ENCODE data around the gene SDC4. TPM values are rescaled to one million over a fixed set of nuclear protein-coding genes. Genes with fewer than 3 reads are reported as not detected.
"Not testable (repeated sequence)": the region's sequence is repeated elsewhere in the genome, so short reads cannot be mapped to it uniquely, and the experiment has no call there.

Gene SDC4
- total RNA-seq, 2 donors from 2014 or later = 23.5 to 33.0 TPM

DNA sequence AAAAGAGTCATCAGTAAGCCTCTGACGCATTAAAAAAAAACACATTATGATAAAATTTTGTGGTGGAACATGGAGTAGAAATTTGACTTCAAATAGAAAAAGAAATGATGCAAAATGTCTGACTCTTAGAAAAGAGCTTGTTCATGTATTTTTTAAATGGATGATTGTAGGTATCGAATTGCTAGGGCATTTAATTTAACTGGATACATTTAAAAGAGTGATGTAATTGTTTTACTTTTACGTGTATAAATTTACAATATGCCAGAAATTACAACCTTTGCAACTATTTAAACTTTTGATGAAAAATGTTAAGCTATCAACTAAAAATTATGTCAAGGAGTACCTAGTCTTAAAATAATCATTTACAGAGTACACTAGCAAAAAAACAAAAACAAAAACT is 4.5 kb upstream of the SDC4 start:
- Mint-ChIP-seq H3K36me3 (peaks cover 0 to under 1% of the 10 kb centered on the region in 2 donors), H3K9me3 (no peaks in the 10 kb centered on the region)

DNA sequence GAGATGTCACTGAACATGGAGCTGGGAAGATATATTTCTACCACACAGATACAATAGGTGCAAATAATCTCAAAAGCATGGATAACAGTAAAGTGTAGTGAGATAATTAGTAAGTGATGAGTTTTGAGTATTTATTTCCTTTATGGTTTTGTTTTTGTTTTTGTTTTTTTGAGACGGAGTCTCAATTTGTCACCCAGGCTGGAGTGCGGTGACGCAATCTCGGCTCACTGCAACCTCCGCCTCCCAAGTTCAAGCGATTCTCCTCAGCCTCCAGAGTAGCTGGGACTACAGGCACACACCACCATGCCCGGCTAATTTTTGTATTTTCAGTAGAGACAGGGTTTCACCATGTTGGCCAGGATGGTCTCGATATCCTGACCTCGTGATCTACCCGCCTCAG is 2.6 kb upstream of the SDC4 start:
- not testable (repeated sequence) for ATAC-seq

More for the DNA sequence above, 4.5 kb upstream of the SDC4 start:
- ATAC-seq = no peak
- no peak overlapping the region for H3K27ac Mint-ChIP-seq
- no peak for DNase-seq (ENCODE audit: low spot score in 2 of 2)

DNA sequence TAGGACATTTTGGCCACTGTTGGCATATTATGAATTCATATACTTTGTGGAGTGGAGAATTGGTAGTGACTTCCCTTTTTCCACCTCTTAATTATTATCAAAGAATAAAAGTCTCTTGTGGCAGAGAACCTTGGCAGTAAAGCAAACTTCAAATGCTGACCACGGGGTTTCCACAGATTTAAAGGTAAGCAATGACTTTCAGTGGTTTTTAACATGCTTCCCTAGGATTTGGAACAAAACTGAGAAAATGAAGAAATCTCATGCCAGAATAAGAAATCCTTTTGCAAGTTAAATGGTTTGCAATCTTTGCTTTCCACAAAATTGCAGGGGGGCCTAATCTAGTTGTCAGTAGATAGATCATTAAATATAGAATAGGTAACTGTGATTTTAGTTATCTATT is 2.0 kb upstream of the SDC4 start:
- DNase-seq (ENCODE audit: low spot score in 2 of 2) (no peak), ATAC-seq (no peak)
- Mint-ChIP-seq H3K36me3 (peaks cover 0 to 4% of the 10 kb centered on the region in 2 donors), H3K9me3 (no peaks in the 10 kb centered on the region), H3K27ac (no peak overlapping the region)

More for the DNA sequence above, 2.6 kb upstream of the SDC4 start:
- not testable (repeated sequence) for H3K27ac Mint-ChIP-seq; DNase-seq (ENCODE audit: low spot score in 2 of 2); H3K36me3 Mint-ChIP-seq; H3K9me3 Mint-ChIP-seq

DNA sequence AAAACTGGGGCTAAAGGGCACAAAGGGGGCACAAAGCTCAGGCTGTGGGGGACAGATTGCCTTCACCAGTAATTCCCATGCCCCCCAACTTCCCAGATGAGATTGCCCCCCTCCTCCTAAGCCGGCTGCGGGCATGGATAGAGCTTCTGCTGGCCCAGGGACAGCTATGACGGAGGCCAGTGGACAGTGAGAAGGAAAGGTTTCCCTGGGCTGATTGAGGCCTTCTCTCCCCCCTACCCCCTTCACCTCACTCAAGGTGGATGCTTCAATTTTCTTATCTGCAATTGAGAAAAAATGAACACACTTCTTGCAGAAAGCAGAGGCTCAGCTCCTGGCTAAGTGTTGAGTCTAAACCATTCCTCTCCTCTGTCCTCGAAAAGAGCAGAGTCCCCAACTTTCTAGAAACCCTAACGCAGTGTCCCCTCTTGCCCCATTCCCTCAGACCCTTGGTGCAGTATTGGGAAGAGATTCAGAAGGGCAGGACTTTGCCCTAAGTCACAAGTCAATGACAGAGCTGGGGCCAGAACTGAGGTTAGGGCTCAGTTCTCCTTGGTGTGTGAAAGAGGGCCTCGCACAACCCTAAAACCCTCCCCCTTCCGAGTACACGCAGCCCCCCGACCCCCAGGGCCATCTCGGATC is 808 bp downstream of the SDC4 start:
- Mint-ChIP-seq H3K9me3 (no peaks in the 10 kb centered on the region), H3K27ac (peak overlapping the region; percentile 72 to 84), H3K36me3 (peaks cover 0 to 4% of the 10 kb centered on the region in 2 donors)
- peak in 1 of 2 donors; percentile 42 for ATAC-seq
- no peak for DNase-seq (ENCODE audit: low spot score in 2 of 2)

DNA sequence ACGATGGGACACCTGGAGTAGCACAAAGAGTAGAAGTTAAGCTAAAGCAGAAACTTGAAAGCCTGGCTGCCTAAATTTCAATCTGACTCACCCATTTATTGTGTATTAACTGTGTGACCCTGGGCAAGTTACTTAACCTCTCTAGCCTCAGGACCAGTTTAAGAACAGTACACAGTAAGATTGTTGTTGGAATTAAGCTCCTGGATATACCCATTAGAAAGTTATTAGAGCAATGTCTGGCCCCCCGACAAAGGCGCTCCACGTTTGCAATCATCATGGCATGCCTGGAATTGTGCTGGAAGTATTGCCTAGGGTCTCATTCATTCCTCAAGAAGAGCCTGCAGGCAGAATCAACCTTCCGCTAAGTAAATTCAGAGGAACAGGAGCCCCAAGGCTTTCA is 1.4 kb downstream of the SDC4 start:
- DNase-seq (ENCODE audit: low spot score in 2 of 2) (no peak), ATAC-seq (no peak)
- Mint-ChIP-seq H3K27ac (peak overlapping the region; percentile 14 to 33), H3K36me3 (peaks cover 0 to 4% of the 10 kb centered on the region in 2 donors), H3K9me3 (no peaks in the 10 kb centered on the region)

DNA sequence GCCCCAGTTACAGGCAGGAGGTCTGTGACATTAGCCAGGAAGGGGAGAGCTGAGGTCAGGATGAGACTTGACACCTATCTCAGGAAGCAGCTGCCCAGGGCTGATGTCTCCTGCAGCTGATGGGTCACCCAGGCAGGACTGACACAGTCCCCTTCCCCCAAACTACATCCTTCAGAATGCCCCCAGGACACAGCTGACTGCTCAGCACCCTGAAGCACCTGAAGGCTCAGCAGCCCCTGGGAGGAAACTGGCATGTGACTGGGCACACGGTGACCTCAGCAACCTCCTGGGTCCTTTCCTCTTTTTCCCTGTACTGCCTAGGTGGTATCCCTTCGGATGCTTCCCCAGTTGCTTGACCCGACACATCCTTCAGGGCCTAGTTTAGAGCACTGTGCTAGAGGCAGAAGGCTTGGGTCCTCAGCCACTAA is 1.9 kb downstream of the SDC4 start:
- peak in 1 of 2 donors; percentile 68 for DNase-seq (ENCODE audit: low spot score in 2 of 2)
- peak in 1 of 2 donors; percentile 75 for ATAC-seq
- peaks cover 0 to 4% of the 10 kb centered on the region in 2 donors for H3K36me3 Mint-ChIP-seq
- peak overlapping the region; percentile 14 to 50 for H3K27ac Mint-ChIP-seq
- H3K9me3 Mint-ChIP-seq = no peaks in the 10 kb centered on the region

DNA sequence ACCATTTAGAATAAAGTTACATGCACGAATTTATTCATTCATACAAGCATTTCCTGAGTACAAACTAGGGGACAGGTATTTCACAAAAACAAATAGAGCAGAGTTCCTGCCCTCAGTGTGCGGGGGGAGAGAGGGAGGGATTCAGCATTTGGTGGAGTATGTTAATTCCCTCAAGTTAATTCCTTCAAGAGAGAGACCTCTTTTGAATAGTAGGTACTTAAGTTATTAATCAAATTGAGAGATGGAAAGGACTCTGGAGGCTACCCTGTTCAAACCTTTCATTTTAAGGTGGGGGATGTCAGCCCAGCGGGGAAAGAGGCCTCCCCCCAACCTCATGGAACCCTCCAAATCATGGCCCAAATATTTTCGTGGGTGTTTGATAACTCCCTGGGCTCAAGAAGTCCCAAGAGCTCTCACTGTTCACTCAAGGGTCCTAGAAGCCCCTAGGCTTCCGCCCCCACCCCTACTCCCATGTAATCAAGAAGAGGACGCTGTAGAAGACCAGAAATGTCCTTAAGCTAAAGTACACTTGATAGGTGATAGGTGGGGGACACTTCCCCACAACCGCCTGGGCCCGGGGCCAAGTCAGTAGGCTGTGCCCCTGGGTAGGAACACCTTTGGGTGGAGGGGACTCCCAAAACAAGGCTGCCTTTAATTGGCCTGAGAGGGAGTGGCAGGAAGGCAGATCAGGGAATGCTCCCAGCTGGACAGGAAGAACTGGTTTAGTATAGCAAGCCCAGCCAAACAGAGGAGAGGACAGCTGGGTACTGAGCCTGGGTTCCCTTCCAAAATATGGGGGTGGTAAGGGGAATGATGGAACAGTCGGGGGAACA is 2.9 kb downstream of the SDC4 start:
- no peaks in the 10 kb centered on the region for H3K9me3 Mint-ChIP-seq
- no peak overlapping the region for H3K27ac Mint-ChIP-seq
- no peak for ATAC-seq
- no peak for DNase-seq (ENCODE audit: low spot score in 2 of 2)
- peaks cover 3 to 4% of the 10 kb centered on the region in 2 donors for H3K36me3 Mint-ChIP-seq

DNA sequence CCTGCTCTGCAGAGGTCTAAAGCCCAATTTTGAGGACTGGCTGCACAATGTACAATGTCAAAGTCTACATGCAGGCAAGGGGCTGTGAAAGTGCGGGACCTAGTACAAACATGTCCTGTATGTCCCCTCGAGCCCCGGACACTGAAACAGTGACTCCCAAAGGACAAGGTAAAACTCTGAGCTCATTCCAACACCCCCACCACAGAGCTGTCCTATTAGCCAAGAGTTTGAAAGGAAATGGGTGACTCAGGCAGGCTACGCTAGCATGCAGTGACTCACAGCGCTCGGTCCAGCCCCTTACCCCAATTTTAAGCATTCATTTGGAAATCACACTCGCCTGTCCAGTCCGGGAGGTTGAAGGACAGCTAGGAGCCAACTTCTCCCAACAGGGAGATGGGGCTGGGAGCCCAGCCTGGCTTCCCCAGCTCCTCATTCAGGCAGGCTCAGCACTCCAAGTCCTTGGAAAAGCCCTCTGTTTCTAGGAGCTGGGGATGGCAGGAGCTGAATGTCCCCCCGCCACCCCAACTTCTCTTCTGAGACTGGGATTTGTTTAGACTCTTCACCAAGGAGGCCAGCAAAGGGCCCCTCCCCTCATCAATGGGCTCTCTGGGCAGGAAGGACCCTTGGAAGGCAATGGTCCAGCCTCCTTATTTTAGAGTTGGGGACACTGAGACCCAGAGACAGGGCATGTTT is 3.9 kb downstream of the SDC4 start:
- H3K36me3 Mint-ChIP-seq = peaks cover 4% of the 10 kb centered on the region in 2 donors
- ATAC-seq (peak in 1 of 2 donors; percentile 53), DNase-seq (ENCODE audit: low spot score in 2 of 2) (no peak)
- no peak overlapping the region for H3K27ac Mint-ChIP-seq
- no peaks in the 10 kb centered on the region for H3K9me3 Mint-ChIP-seq

DNA sequence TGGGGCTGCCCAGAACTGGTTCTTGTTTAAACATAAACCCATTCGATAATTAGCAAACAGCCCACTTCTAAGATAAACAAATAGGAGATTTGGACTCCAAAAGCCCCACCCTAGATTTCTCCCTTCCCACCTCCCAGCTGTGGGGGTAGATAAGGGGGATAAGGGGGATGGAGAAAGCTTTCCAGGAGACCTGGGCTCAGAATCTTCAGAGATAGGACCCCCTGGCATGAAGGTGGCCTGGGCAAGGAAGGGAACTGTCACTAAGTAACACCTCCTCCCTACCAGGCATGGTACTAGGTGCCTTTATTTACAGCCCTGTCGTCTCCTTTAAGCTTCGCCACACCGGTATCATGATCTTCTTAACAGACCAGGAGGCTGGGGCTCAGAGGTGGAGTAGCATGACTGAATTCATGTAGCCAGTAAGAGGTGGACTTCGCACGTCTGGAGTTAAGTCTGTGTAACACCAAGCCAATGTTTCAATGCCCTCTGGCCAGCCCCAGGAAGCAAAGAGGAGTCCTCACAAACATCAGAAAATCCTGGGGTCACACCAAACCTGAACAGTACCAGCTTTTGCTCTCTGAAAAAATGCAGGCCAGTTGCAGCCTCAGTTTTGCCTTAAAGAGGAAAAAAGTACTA is 4.6 kb downstream of the SDC4 start:
- ATAC-seq (no peak), DNase-seq (ENCODE audit: low spot score in 2 of 2) (no peak)
- H3K9me3 Mint-ChIP-seq = no peaks in the 10 kb centered on the region
- H3K27ac Mint-ChIP-seq = no peak overlapping the region
- H3K36me3 Mint-ChIP-seq = peaks cover 4% of the 10 kb centered on the region in 2 donors

DNA sequence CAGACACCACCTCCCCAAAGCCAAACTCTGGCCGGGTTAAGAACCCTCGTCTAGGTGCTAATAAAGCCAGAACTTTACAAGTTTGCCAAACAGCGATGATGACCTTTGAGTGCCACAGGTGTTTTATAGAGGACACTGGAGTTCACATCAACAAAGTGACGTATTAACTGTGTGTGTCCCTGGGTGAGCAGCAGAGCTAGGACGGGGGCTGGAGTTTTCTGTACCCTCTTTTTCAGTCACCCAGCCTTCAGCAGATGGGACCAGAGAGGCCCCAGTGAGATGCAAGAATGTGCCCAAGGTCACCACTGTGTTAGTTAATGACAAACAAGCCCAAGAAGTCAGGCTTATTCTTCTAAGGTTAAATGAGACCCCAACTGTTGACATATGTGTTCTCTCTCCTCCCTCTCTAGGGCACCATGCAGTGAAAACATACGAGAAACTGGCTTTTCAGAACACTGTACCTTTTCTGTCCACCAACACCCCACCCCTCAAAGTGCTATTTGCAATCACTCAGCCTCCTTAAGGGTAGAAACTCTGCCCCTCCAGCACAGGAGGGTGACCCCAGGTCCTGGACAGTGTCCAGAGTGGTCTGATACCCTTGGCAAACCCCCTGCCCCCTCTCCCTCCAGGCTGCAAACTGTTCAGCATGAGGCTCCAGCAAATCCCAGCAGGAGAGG is 5.2 kb downstream of the SDC4 start:
- ATAC-seq (no peak), DNase-seq (ENCODE audit: low spot score in 2 of 2) (no peak)
- Mint-ChIP-seq H3K27ac (no peak overlapping the region), H3K36me3 (peaks cover 4% of the 10 kb centered on the region in 2 donors), H3K9me3 (no peaks in the 10 kb centered on the region)

DNA sequence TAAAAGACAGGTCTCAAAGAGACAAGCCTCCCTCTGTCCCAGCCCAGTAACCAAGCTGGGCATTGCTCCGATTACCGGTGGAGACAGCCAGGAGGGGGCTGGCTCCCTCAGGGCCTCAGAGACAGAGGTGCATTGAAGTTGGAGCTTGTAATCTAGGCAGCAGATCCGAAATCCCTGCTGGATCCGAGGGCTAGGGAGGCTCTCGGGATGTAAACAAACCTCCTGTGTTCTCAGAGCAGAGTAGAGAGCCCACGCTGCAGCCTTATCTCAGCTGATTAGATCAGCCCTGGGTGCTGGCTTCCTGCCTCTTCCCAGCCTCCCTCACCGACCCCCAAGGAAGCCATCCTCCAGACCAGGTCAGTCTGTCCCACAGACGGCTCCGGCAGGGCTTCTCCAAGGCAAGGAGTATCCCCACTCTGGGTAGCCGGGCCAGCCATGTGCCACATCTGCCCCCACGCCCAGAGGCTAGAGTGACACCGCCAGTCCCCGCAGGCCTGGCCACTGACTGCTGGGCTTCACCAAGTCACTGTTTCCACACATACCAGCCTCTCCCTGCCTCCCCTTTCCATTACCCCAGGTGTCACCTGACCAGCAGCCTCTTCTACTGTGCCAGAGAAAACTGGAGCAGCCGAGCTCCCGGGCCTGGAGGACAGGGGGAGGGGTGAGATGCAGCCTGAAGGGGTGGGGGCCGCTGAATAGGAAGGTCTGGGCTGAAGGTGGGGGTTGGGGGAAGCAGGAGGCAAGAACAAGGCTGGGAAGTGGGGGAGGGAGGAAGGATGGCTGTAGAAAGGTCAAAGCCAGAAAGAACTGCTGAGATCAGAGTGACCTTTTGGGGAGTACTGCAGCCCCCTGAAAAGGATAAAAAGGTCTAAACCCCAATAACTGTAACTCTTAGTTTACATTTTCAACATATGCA is 6.0 kb downstream of the SDC4 start:
- Mint-ChIP-seq H3K27ac (no peak overlapping the region), H3K9me3 (no peaks in the 10 kb centered on the region)

DNA sequence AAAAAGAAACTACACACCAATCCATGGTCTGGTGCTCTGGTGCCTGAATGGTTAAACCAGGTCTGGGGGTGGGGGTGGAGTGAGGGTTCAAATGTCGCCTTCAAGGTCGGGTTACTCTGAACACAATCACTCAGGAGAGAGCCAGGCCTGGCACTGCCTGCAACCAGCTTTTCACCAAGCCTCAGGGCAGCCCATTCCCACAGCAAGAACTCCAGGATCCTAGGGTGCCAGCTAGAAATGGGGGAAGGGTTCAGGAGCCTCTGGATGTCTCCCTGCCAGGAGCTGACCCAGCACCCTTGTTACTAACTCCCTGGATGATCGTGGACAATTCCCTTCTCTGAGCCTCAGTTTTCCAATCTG is 6.7 kb downstream of the SDC4 start:
- no peak for ATAC-seq

More for the DNA sequence above, 6.0 kb downstream of the SDC4 start:
- DNase-seq (ENCODE audit: low spot score in 2 of 2) (no peak), ATAC-seq (no peak)
- peaks cover 0 to 4% of the 10 kb centered on the region in 2 donors for H3K36me3 Mint-ChIP-seq

DNA sequence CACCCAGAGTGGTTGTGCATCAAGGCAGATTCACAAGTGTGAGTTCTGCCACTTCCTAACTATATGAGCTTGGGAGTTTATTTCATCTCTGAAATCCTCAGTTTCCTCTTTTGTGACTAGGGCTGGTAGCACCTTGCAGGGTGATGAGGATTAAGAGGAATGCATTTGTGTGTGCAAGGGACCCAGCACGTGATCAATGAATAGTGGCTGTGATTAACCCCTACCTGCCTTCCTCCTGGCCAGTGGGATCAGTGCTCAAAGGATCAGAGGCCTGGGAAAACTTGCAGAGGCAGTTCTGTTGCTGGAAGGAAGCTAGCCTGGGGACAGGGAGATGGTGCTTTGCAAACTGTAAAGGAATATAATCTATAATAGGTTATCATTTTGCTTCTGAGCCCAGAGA is 7.3 kb downstream of the SDC4 start:
- Mint-ChIP-seq H3K27ac (no peak overlapping the region), H3K36me3 (peaks cover 0 to 4% of the 10 kb centered on the region in 2 donors), H3K9me3 (no peaks in the 10 kb centered on the region)

More for the DNA sequence above, 6.7 kb downstream of the SDC4 start:
- H3K27ac Mint-ChIP-seq = no peak overlapping the region
- no peak for DNase-seq (ENCODE audit: low spot score in 2 of 2)
- peaks cover 0 to 4% of the 10 kb centered on the region in 2 donors for H3K36me3 Mint-ChIP-seq
- no peaks in the 10 kb centered on the region for H3K9me3 Mint-ChIP-seq

DNA sequence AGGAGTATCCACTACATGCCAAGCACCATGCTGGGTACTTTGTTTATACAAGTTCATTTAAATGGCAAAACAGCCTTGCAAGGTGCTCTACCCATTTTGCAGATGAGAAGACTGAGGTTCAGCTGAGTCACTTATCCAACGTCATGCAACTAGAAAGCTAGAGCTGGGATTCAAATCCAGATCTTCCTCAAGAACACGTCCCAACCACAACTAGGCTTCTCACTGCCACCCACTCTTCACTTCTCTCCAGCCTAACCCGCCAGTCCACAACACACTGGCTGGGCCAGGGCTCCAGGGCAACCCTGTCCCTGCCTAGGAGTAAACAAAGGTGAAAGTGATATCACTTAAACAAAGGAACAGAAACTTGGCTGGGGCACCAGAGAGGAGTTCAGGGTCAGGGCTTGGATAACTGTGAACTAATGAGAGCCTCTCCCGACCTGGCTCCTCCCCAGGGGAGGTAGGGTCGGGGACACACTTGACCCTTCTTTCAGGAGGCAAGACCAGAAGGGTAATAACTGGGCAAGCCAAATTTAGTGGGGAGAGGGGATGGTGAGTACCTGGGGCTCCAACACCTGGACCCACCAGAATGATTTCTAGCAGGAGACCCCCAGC is 7.9 kb downstream of the SDC4 start:
- peak in 1 of 2 donors; percentile 31 for ATAC-seq
- Mint-ChIP-seq H3K9me3 (no peaks in the 10 kb centered on the region), H3K27ac (no peak overlapping the region), H3K36me3 (peaks cover 0 to 4% of the 10 kb centered on the region in 2 donors)
- no peak for DNase-seq (ENCODE audit: low spot score in 2 of 2)

More for the DNA sequence above, 7.3 kb downstream of the SDC4 start:
- no peak for DNase-seq (ENCODE audit: low spot score in 2 of 2)
- ATAC-seq = no peak

DNA sequence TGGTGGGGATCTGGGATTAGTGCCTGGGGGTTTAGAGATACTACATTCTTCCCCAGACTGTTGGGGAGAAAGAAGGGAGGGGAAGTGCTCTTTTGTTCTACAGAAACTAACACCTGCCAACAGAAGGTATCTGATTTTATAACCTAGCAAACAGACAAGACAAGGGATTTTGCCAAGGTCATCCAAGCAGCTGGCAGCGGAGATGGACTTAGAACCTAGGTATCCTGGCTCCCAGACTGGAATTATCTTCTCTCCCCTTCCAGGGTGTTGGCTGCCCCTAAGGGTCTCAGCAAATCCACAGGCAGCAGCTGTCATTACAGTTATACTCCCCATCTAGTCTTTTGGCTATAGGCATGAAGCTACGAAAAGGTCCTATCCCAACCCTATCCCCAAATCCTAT is 8.4 kb downstream of the SDC4 start:
- no peak for ATAC-seq
- no peaks in the 10 kb centered on the region for H3K9me3 Mint-ChIP-seq
- DNase-seq (ENCODE audit: low spot score in 2 of 2) = no peak
- peaks cover 0 to 4% of the 10 kb centered on the region in 2 donors for H3K36me3 Mint-ChIP-seq
- peak overlapping the region in 1 of 2 donors; percentile 36 for H3K27ac Mint-ChIP-seq
